Endothelial cell of coronary artery (primary cell): ENCODE data around the gene RP2. TPM values are rescaled to one million over a fixed set of nuclear protein-coding genes. Genes with fewer than 3 reads are reported as not detected.

Experiments
- total RNA-seq: library from RNA; depleted of rRNA; stranded (reverse); fragments of >200 nt; gene quantifications from 2 replicates; pipeline ENCODE4 v1.2.3, GENCODE V29; 2014

The RP2 gene
- 21.9 and 30.0 TPM in 2 replicates for total RNA-seq

GRCh38 chrX:46836701-46837557 is at the start of gene RP2:
Gene RP2, plus strand, starts transcription at chrX:46837043. Its CDS starts 58 bp downstream, at chrX:46837101.

GRCh38 chrX:46912098-46912602 is 75.3 kb downstream of the RP2 start, which contains the start of gene JADE3:
Gene JADE3, plus strand, starts transcription at chrX:46912421. Its CDS starts 72,474 bp downstream, at chrX:46984895.

Other genes with a start within 250 kb of the RP2 start
- 24.7 and 37.3 TPM in 2 replicates for gene SLC9A7, start 77.9 kb upstream of the RP2 start, total RNA-seq
- 9.8 and 11.2 TPM in 2 replicates for gene JADE3, start 75.4 kb downstream of the RP2 start, total RNA-seq
- 0.27 and 0.66 TPM in 2 replicates for gene RGN, start 241.4 kb downstream of the RP2 start, total RNA-seq